Measurements from ENCODE around the gene KLC1. TPM values are rescaled to one million over a fixed set of nuclear protein-coding genes. Genes with fewer than 3 reads are reported as not detected.

Gene KLC1
- total RNA-seq, 1 experiment from 2014 or later = 306 TPM

- CTCF ChIA-PET = no interaction called here
- no peaks in the 10 kb centered on the region; the same call in 1 of the 2 replicates for H3K4me1 ChIP-seq (ENCODE audit: insufficient read depth, low read length)
- no peak overlapping the region for H3K9ac ChIP-seq (ENCODE audit: low read length)
Measured at GRCh38 chr14:103742499-103743255, 113.7 kb downstream of the KLC1 start.

GRCh38 chr14:103743691-103744090 lies 114.7 kb downstream of the KLC1 start:
- no peak overlapping the region for H3K4me2 ChIP-seq (ENCODE audit: low read length)
- intact Hi-C loops (cut with micrococcal nuclease) = no loop called here
- no peaks in the 10 kb centered on the region for H3F3A ChIP-seq (ENCODE audit: low read length, unreplicated experiment)
- no peak overlapping the region for H2AFZ ChIP-seq (ENCODE audit: low read length)
- no peak overlapping the region for H3K4me3 ChIP-seq (ENCODE audit: low read length)
- no peaks in the 10 kb centered on the region for H3K9me2 ChIP-seq (replicated peaks; ENCODE audit: low read length)
- no peak for ATAC-seq
- no peaks in the 10 kb centered on the region for H3K27me3 ChIP-seq (ENCODE audit: low read length)
- no peak for DNase-seq
- H3K4me1 ChIP-seq (ENCODE audit: insufficient read depth, low read length) = no peaks in the 10 kb centered on the region; the same call in 1 of the 2 replicates
- ChIA-PET POLR2A (ENCODE audit: unreplicated experiment) (no interaction called here), CTCF (no interaction called here)
- no peak overlapping the region for H3K9ac ChIP-seq (ENCODE audit: low read length)
- H3K79me2 ChIP-seq (ENCODE audit: low read length) = no peaks in the 10 kb centered on the region
- no TSS peak for BruUV-seq (replicated peaks)
- peaks cover 6% of the 10 kb centered on the region; the same call in 1 of the 2 replicates for H3K36me3 ChIP-seq (ENCODE audit: low read depth, low read length)
- no peaks in the 10 kb centered on the region for H3K9me3 ChIP-seq (ENCODE audit: low read length)
- H4K20me1 ChIP-seq (ENCODE audit: low read length) = no peaks in the 10 kb centered on the region
- TF ChIP-seq EZH2 (IDR thresholded peaks at IDR 0.05; ENCODE audit: low read length, unreplicated experiment) (no peak), CTCF (conservative IDR thresholded peaks at IDR 0.05; ENCODE audit: low read depth, low read length) (no peak), EZH2phosphoT487 (IDR thresholded peaks at IDR 0.05; ENCODE audit: borderline replicate concordance, low read length) (no peak)
- H3K27ac ChIP-seq (ENCODE audit: low read length) = no peak overlapping the region

More at GRCh38 chr14:103742499-103743255, 113.7 kb downstream of the KLC1 start:
- ATAC-seq (no peak), DNase-seq (no peak)
- POLR2A ChIA-PET (ENCODE audit: unreplicated experiment) = no interaction called here
- Histone ChIP-seq H3K9me3 (ENCODE audit: low read length) (no peaks in the 10 kb centered on the region), H3K27me3 (ENCODE audit: low read length) (no peaks in the 10 kb centered on the region), H3K27ac (ENCODE audit: low read length) (no peak overlapping the region), H3K36me3 (ENCODE audit: low read depth, low read length) (peaks cover 9% of the 10 kb centered on the region; the same call in 1 of the 2 replicates), H3K4me3 (ENCODE audit: low read length) (no peak overlapping the region), H2AFZ (ENCODE audit: low read length) (no peak overlapping the region), H3K9me2 (replicated peaks; ENCODE audit: low read length) (no peaks in the 10 kb centered on the region), H3K79me2 (ENCODE audit: low read length) (no peaks in the 10 kb centered on the region), H3K4me2 (ENCODE audit: low read length) (no peak overlapping the region), H3F3A (ENCODE audit: low read length, unreplicated experiment) (no peaks in the 10 kb centered on the region), H4K20me1 (ENCODE audit: low read length) (no peaks in the 10 kb centered on the region)
- intact Hi-C loops (cut with micrococcal nuclease) = no loop called here
- TF ChIP-seq EZH2phosphoT487 (IDR thresholded peaks at IDR 0.05; ENCODE audit: borderline replicate concordance, low read length) = no peak
- TF ChIP-seq CTCF (conservative IDR thresholded peaks at IDR 0.05; ENCODE audit: low read depth, low read length) = no peak
- TF ChIP-seq EZH2 (IDR thresholded peaks at IDR 0.05; ENCODE audit: low read length, unreplicated experiment) = no peak
- BruUV-seq (replicated peaks) = no TSS peak

Measured in PC-3 (cell line).